Hepatocyte (in vitro differentiated cells): ENCODE results near the gene SUB1. TPM values are rescaled to one million over a fixed set of nuclear protein-coding genes. Genes with fewer than 3 reads are reported as not detected.

Experiments
- DNase-seq: peaks from one replicate; pipeline ENCODE4 v3.0.0-alpha.2; 2016; ENCODE audit warnings: low spot score
- H2AFZ ChIP-seq: fragments of 200-600 bp; sonication (generic); 2 replicates; pipeline ENCODE4 v1.6.0; 2016; ENCODE audit warnings: antibody characterized with exemption, mild to moderate bottlenecking
- H3K27ac ChIP-seq: fragments of 200-600 bp; sonication (generic); 2 replicates; pipeline ENCODE4 v1.5.1; 2016; ENCODE audit warnings: mild to moderate bottlenecking
- H3K27me3 ChIP-seq: fragments of 200-600 bp; sonication (generic); 2 replicates; pipeline ENCODE4 v1.6.1; 2016
- H3K36me3 ChIP-seq: fragments of 200-600 bp; sonication (generic); replicated peaks from 2 replicates; pipeline ENCODE4 v1.5.1; 2016; ENCODE audit warnings: low read depth; ENCODE audit not compliant: insufficient read depth
- H3K4me1 ChIP-seq: fragments of 200-600 bp; sonication (generic); 2 replicates; pipeline ENCODE4 v1.5.1; 2016; ENCODE audit warnings: mild to moderate bottlenecking, moderate library complexity; ENCODE audit not compliant: insufficient read depth
- H3K4me2 ChIP-seq: fragments of 200-600 bp; sonication (generic); 2 replicates; pipeline ENCODE4 v1.6.0; 2016
- H3K4me3 ChIP-seq: fragments of 200-600 bp; sonication (generic); 2 replicates; pipeline ENCODE4 v1.5.1; 2016; ENCODE audit warnings: mild to moderate bottlenecking
- H3K79me2 ChIP-seq: fragments of 200-600 bp; sonication (generic); 2 replicates; pipeline ENCODE4 v1.6.0; 2017; ENCODE audit warnings: mild to moderate bottlenecking
- H3K9me2 ChIP-seq: fragments of 200-600 bp; sonication (generic); replicated peaks from 2 replicates; pipeline ENCODE4 v1.6.0; 2017; ENCODE audit warnings: mild to moderate bottlenecking; ENCODE audit not compliant: insufficient read depth
- H3K9me3 ChIP-seq: fragments of 200-600 bp; sonication (generic); 2 replicates; pipeline ENCODE4 v1.5.1; 2016; ENCODE audit warnings: low read depth, mild to moderate bottlenecking
- H4K20me1 ChIP-seq: fragments of 200-600 bp; sonication (generic); 2 replicates; pipeline ENCODE4 v1.6.0; 2016; ENCODE audit warnings: mild to moderate bottlenecking; ENCODE audit not compliant: insufficient read depth, poor library complexity, severe bottlenecking
- EZH2 ChIP-seq: fragments of 200-600 bp; sonication (generic); IDR thresholded peaks from 2 replicates; pipeline ENCODE4 v1.6.1; 2016; ENCODE audit warnings: antibody characterized with exemption, mild to moderate bottlenecking, borderline replicate concordance
- EZH2phosphoT487 ChIP-seq: fragments of 200-600 bp; sonication (generic); IDR thresholded peaks from one replicate; pipeline ENCODE4 v1.6.1; 2018; ENCODE audit warnings: antibody characterized with exemption, mild to moderate bottlenecking, low read depth, moderate library complexity; ENCODE audit not compliant: unreplicated experiment, severe bottlenecking
- WGBS: methylation state at CpG from one replicate; pipeline ENCODE4 v1.1.6; 2016; ENCODE audit warnings: low lambda C conversion rate; ENCODE audit errors: missing lambda C conversion rate; 5-methylcytosine and 5-hydroxymethylcytosine counted together
- polyA plus RNA-seq: library from polyadenylated mRNA; unstranded; fragments of >200 nt; fragmentation: Nextera tagmentation; extraction: Ambion mirVana; gene quantifications from 2 replicates; pipeline ENCODE4 v1.2.1, GENCODE V29; 2016
- total RNA-seq: library from RNA; depleted of rRNA; stranded (reverse); fragments of >200 nt; gene quantifications from 2 replicates; pipeline ENCODE4 v1.2.3, GENCODE V29; 2014
- TF ChIP-seq, protein P1 (sequence below): fragments of 200-600 bp; sonication (generic); IDR thresholded peaks from 2 replicates; pipeline ENCODE4 v1.5.1; 2016; ENCODE audit warnings: antibody characterized with exemption, mild to moderate bottlenecking; ENCODE audit not compliant: poor library complexity

Gene SUB1
- total and polyA plus RNA-seq, 2 experiments from 2014 or later = 340 to 394 TPM

DNA sequence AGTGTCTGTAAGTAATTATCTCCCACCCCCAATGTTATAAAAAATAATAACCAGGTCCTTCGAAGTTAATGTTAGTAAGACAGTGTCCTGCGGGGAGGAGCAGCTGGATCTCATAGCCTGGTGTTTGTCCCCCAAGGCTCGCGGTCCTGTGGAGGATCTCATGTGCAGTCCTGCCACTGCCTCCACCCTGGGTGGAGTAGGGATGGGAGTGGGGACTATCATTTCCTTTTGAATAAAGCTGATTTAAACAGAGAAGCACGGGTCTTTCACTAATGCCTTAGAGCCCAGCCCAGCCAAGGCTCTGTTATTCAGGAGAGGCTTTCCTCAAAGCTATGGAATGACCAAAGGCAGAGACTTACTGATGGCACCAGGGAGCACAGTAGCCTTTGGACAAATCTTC, 40.2 kb downstream of the SUB1 start:
- Histone ChIP-seq H3K9me2 (no peaks in the 10 kb centered on the region), H3K9me3 (no peaks in the 10 kb centered on the region), H4K20me1 (no peaks in the 10 kb centered on the region), H3K79me2 (no peaks in the 10 kb centered on the region), H3K4me2 (no peak overlapping the region), H3K27me3 (no peaks in the 10 kb centered on the region), H3K36me3 (no peaks in the 10 kb centered on the region), H3K27ac (no peak overlapping the region), H3K4me3 (no peak overlapping the region), H2AFZ (no peak overlapping the region), H3K4me1 (no peaks in the 10 kb centered on the region)
- WGBS = 70% methylated on average over 5 of the region's 5 CpGs
- no peak for DNase-seq
- no peak for TF ChIP-seq EZH2phosphoT487
- TF ChIP-seq EZH2 = no peak
- TF ChIP-seq, protein P1, sequence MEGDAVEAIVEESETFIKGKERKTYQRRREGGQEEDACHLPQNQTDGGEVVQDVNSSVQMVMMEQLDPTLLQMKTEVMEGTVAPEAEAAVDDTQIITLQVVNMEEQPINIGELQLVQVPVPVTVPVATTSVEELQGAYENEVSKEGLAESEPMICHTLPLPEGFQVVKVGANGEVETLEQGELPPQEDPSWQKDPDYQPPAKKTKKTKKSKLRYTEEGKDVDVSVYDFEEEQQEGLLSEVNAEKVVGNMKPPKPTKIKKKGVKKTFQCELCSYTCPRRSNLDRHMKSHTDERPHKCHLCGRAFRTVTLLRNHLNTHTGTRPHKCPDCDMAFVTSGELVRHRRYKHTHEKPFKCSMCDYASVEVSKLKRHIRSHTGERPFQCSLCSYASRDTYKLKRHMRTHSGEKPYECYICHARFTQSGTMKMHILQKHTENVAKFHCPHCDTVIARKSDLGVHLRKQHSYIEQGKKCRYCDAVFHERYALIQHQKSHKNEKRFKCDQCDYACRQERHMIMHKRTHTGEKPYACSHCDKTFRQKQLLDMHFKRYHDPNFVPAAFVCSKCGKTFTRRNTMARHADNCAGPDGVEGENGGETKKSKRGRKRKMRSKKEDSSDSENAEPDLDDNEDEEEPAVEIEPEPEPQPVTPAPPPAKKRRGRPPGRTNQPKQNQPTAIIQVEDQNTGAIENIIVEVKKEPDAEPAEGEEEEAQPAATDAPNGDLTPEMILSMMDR = no peak

DNA sequence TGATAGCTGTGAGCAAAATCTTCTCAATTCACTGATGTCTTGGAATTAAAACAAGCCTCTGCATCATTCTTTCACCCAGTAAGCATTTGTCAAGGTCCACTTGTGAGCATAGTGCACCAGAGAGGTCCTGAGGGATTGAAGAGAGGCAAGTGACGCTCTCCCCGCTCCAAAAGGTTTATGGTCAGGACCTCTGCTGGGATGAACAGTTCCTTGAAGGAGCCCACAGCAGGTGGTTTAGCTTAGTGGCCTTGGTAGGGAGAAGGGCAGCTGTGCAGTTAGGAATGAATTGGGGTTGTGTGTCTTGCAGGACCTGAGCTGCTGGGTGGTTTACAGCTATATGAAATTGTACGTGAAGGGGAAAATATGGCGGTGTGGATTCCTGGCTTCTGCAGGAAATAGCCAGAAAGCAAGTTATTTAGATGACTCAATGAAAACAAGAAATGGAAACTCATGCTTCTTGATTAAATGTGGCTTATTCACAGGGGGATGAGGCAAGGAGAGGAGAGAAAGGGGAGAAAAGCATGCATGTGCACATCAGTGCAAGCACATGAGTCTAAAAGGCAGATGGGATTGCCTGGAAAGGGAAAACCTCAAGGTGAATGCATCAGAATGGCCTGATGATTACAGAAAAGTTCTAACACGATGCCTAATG, 42.0 kb downstream of the SUB1 start:
- H3K79me2 ChIP-seq = no peaks in the 10 kb centered on the region
- no peak overlapping the region for H2AFZ ChIP-seq
- WGBS = 94% methylated on average over 5 of the region's 5 CpGs
- no peaks in the 10 kb centered on the region for H3K36me3 ChIP-seq
- DNase-seq = no peak
- H3K4me2 ChIP-seq = no peak overlapping the region
- H3K9me2 ChIP-seq = no peaks in the 10 kb centered on the region
- H3K9me3 ChIP-seq = no peaks in the 10 kb centered on the region
- no peaks in the 10 kb centered on the region for H3K4me1 ChIP-seq
- no peaks in the 10 kb centered on the region for H4K20me1 ChIP-seq
- H3K27me3 ChIP-seq = no peaks in the 10 kb centered on the region
- no peak overlapping the region for H3K4me3 ChIP-seq
- TF ChIP-seq, protein P1 = no peak
- TF ChIP-seq EZH2 = no peak
- no peak for TF ChIP-seq EZH2phosphoT487
- no peak overlapping the region for H3K27ac ChIP-seq

DNA sequence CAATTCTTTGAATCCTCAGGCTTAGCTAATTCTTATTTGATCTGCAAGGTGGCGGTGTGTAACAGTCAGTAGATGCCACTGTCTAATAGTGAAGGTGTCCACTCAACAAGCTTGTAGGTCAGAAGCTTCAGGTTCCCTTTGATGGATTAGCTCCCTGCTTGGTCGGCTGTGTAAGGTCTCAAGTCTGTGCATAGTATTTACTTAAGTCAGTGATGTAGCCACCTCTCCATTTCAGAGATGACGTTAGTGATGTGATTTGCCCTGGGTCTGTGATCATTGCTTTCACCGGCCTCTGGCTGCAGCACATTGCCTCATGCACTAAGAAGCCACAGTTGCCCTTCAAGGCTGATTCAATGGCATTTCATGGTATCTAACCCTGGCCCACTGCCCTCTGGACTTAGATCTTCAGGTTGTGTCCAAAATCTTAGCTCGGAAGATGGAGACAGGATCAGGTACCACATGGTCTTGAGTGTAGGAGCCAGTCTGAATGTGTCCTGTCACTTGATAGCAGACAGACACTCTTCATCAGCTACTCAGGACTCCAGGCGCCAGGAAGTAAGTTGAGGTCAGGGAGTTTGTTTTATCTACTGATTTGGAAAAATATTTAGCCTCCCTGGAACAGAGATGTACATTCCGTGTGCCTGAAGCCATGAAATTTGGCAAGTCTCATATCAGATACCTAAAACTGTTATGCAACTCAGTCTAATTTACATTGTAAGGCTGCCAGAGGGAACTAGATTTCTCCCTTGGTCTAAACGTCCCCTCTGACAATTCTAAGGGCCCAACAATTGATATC, 42.9 kb downstream of the SUB1 start:
- Histone ChIP-seq H3K4me3 (no peak overlapping the region), H2AFZ (no peak overlapping the region), H3K27ac (no peak overlapping the region), H3K36me3 (no peaks in the 10 kb centered on the region), H3K4me1 (no peaks in the 10 kb centered on the region), H3K9me2 (no peaks in the 10 kb centered on the region), H3K79me2 (no peaks in the 10 kb centered on the region), H4K20me1 (no peaks in the 10 kb centered on the region), H3K9me3 (no peaks in the 10 kb centered on the region), H3K27me3 (no peaks in the 10 kb centered on the region), H3K4me2 (no peak overlapping the region)
- no peak for TF ChIP-seq EZH2phosphoT487
- TF ChIP-seq, protein P1 = no peak
- no peak for TF ChIP-seq EZH2
- DNase-seq = no peak
- WGBS = 79% methylated on average over 8 of the region's 8 CpGs
